Right lobe of liver (tissue), 4 donors: ENCODE data around the gene STAT4.

ENCODE experiments used
- CTCF ChIP-seq, 4 donors: fragments of 200-600 bp in 3 of 4; fragments of 450-650 bp in 1 of 4; IDR thresholded peaks; one replicate each; pipeline versions ENCODE4 v1.5.1 to v1.8.0; 2016 to 2022; ENCODE audit warnings: antibody characterized with exemption in 4 of 4, mild to moderate bottlenecking in 2 of 4
- POLR2A ChIP-seq: fragments of 450-650 bp; IDR thresholded peaks from one replicate; pipeline ENCODE4 v1.6.1; 2017; ENCODE audit warnings: antibody characterized with exemption, mild to moderate bottlenecking
- donor health status: DM: no; HTN: no; CAD: no.
- donor health status: DM: no; HTN: no; CAD: no.
- donor health status: DM: no; HTN: yes; CAD: no.

GRCh38 chr2:191043438-191043837, 107.4 kb downstream of the STAT4 start:
- TF ChIP-seq CTCF (IDR thresholded peaks at IDR 0.05) (no peak), POLR2A (no peak)
